NB4 (cell line): Measurements from ENCODE around the gene SH2B3.

ENCODE experiments used
- CTCF ChIP-seq: IDR thresholded peaks from one replicate; pipeline ENCODE4 v1.5.1; 2012; ENCODE audit warnings: low read depth, low read length
- POLR2A ChIP-seq: IDR thresholded peaks from 2 replicates; pipeline ENCODE4 v1.6.1; 2011; ENCODE audit warnings: mild to moderate bottlenecking; ENCODE audit not compliant: insufficient read length; ENCODE audit errors: extremely low read depth

DNA sequence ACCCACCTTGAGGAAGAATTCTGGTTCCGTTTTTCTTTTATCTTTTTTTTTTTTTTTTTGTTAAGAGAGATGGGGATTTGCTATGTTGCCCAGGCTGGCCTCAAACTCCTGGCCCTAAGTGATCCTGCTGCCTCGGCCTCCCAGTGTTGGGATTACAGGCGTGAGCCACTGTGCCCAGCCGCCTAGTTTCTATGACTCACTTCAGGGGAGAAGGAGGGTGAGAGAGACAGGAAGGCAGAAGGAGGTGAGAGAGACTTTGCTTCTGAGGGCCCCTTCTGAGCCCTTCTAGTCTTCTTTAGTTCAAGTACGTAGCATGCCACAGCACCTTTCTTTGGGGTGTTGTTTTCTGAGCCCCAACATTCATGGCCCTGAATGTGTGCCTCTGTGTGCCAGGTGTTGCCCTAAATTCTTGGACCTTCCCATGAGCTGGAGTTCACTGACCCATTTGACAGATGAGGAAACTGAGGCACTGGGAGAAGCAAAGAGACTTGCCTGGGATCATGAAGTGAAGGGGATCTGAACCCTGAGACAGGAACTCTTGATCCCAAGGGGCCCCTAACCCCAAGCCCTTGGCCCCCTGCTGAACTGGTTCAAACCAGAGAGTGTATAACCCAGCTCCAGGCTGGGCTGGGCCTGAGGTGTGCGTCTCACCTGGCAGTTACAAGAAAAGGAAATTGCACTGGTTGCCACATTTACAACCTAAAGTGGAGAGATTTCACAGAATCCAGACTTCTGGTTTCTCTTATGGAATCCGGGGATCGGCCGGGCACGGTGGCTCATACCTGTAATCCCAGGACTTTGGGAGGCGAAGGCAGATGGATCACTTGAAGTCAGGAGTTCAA is 20.8 kb downstream of the SH2B3 start:
- TF ChIP-seq CTCF, result no peak
- no peak for TF ChIP-seq POLR2A
